ENCODE results near the gene SNPH.
"Not testable (repeated sequence)": the region's sequence is repeated elsewhere in the genome, so short reads cannot be mapped to it uniquely, and the experiment has no call there.

The SNPH gene

GRCh38 chr20:1341561-1342265, 75.6 kb downstream of the SNPH start:
- DNase-seq, result no peak

GRCh38 chr20:1343446-1344124, 77.5 kb downstream of the SNPH start:
- not testable (repeated sequence) for DNase-seq

GRCh38 chr20:1345030-1345755, 79.1 kb downstream of the SNPH start:
- no peak for DNase-seq

GRCh38 chr20:1345756-1346093, 79.6 kb downstream of the SNPH start:
- DNase-seq, result no peak

GRCh38 chr20:1346315-1346969, 80.3 kb downstream of the SNPH start:
- DNase-seq, result no peak

GRCh38 chr20:1353956-1354355, 87.9 kb downstream of the SNPH start:
- DNase-seq, result no peak

- no peak for DNase-seq
These were observed 92.0 kb downstream of the SNPH start for GRCh38 chr20:1357921-1358671.
